Stimulated activated naive CD4-positive, alpha-beta T cell treated with Interleukin-2 at 50 U/mL for 16 hours (primary cell): Measurements from ENCODE around the gene TRIM13.
"Not testable (repeated sequence)": the region's sequence is repeated elsewhere in the genome, so short reads cannot be mapped to it uniquely, and the experiment has no call there.

Source experiments
- DNase-seq: peaks from one replicate; lab custom pipeline; 2025; lab: John Stamatoyannopoulos, UW

The TRIM13 gene

GRCh38 chr13:49996951-49997895, at the start of gene TRIM13:
TRIM13 (plus strand) TSS chr13:49997042; CDS start chr13:50011941, 14,899 bp downstream.
- peak; percentile 90 for DNase-seq

GRCh38 chr13:49948777-49949270, 48.0 kb upstream of the TRIM13 start:
- DNase-seq: not testable (repeated sequence)

- DNase-seq: no peak
These were observed 44.9 kb upstream of the TRIM13 start for GRCh38 chr13:49951754-49952535.

- DNase-seq: no peak
These were observed 43.3 kb upstream of the TRIM13 start for GRCh38 chr13:49953560-49953959.

- no peak for DNase-seq
These were observed 42.0 kb upstream of the TRIM13 start for GRCh38 chr13:49954674-49955455.

- DNase-seq: no peak
These were observed 40.7 kb upstream of the TRIM13 start for GRCh38 chr13:49956131-49956530.

- DNase-seq: no peak
These were observed 38.5 kb upstream of the TRIM13 start for GRCh38 chr13:49958321-49958720.

GRCh38 chr13:49967456-49967855, 29.4 kb upstream of the TRIM13 start:
- no peak for DNase-seq

- DNase-seq: no peak
These were observed 24.1 kb upstream of the TRIM13 start for GRCh38 chr13:49972709-49973108.

- no peak for DNase-seq
These were observed 21.0 kb upstream of the TRIM13 start for GRCh38 chr13:49975826-49976225.

- peak; percentile 66 for DNase-seq
These were observed 20.3 kb upstream of the TRIM13 start for GRCh38 chr13:49976314-49977258.

- DNase-seq: no peak
These were observed 18.9 kb upstream of the TRIM13 start for GRCh38 chr13:49977992-49978391.

GRCh38 chr13:49980266-49980665, 16.6 kb upstream of the TRIM13 start:
- DNase-seq: no peak

GRCh38 chr13:49985129-49985528, 11.7 kb upstream of the TRIM13 start:
- no peak for DNase-seq

GRCh38 chr13:49986471-49986870, 10.4 kb upstream of the TRIM13 start:
- no peak for DNase-seq

GRCh38 chr13:49990612-49991011, 6.2 kb upstream of the TRIM13 start:
- DNase-seq: not testable (repeated sequence)

GRCh38 chr13:49993111-49993510, 3.7 kb upstream of the TRIM13 start:
- DNase-seq: no peak

GRCh38 chr13:49993666-49994065, 3.2 kb upstream of the TRIM13 start:
- no peak for DNase-seq

GRCh38 chr13:49995625-49996101, 1.2 kb upstream of the TRIM13 start:
- DNase-seq: no peak

GRCh38 chr13:49996161-49996915, 504 bp upstream of the TRIM13 start:
- peak; percentile 90 for DNase-seq
